Activated naive CD4-positive, alpha-beta T cell treated with anti-CD3 and anti-CD28 coated beads, Interleukin-2, amount 50 U/mL, for 16 hours (primary cell): ENCODE results near the gene OR4P4.

Experiments
- DNase-seq: peaks from one replicate; pipeline ENCODE4 v3.0.0-alpha.2; 2020

OR4P4 gene

DNA sequence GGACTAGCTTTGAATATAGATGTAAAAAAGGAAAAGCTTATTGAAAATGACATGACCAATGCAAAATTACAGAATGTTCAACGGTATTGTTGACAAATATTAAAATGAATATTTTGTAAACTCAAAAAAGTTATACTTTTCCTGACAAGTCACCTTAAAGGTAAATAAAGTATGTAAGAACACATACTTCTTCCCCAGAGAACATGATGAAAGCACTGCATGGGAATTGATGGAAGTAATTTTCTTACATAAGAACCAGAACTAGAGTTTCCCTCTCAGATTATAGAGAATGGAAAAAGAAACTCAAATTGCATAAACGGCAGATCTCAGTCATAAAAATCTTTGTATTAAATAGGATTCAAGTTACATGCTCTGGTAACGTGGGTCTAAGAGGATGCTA is at the start of gene OR4P4:
Gene OR4P4, plus strand, starts transcription at position 301 of the 400 bp plus-strand sequence.
- DNase-seq, result no peak

DNA sequence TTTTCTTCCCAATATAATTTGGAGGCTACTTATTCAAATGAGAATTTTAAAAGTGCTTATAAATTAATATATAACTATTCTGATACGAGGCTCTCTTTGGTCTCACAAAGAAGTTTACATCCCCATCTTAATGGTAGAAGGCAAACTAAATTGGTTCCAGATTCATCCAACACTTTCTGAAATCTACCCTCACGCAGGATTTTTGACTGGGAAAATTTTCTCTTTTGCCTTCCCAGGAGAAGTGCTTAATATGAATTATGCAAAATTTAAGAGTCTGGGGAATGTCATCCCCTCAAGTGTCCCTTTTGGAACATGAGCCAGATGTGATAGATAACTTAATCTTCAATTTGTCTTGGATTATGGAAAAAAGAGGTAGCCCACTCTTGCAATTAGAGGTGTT is 27.4 kb upstream of the OR4P4 start, which contains the start of gene OR4C11:
Gene OR4C11, minus strand, starts transcription at position 101 of the 400 bp plus-strand sequence. CDS start 3,272 bp downstream, outside the sequence.
- no peak for DNase-seq

DNA sequence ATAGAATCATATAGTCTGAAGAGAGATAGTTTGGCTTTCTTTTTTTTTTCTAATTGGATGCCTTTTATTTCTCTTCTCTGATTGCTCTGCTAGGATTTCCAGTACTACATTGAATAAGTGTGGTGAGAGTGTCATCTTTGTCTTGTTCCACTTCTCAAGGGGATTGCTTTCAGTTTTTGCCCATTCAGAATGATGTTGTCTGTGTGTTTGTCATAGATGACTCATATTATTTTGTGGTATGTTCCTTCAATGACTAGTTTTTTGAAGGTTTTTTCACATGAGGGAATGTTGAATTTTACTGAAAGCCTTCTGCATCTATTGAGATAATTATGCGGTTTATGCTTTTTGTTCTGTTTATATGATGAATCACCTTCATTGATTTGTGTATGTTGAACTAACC is 10.4 kb upstream of the OR4P4 start:
- no peak for DNase-seq

DNA sequence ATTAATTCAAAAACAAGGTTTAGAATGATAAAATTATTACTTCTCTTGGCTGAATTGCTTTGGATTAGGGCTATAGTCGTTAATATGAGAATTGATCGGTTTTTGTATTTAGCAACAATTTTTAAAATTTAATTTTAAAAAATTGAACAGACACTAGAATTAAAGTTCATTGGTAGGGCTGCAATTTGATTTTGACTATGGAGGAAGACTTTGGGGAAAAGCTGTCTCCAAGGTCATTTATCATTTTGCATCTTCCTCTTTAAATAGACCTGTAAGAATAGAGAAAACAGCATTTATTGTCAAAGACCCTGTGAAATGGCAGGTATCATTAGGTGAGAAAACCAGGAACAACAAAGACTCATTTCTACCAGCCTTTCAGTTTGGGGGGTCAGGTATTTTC is 13.1 kb downstream of the OR4P4 start, which contains the start of gene OR4S2:
Gene OR4S2, plus strand, starts transcription at position 301 of the 400 bp plus-strand sequence. CDS start 2,577 bp downstream, outside the sequence.
- DNase-seq, result no peak

DNA sequence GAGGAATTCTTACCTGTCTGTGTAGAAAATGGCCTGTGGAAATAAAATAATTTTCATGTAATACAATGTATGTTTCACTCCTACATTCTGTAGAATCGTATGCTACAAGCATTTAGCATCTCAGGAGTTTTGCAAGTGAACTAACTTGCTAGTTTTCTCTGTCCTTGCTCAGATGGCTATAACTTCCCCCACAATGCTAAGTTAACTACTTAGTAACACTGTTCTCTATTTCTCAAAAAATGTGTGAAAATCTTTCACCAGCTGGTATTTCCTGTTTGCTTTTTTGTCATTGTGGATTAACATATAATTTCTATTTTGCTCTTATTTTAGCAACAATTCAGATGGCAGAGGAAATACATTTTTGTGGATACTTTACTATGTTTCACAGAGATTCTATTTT is 17.6 kb downstream of the OR4P4 start:
- no peak for DNase-seq

DNA sequence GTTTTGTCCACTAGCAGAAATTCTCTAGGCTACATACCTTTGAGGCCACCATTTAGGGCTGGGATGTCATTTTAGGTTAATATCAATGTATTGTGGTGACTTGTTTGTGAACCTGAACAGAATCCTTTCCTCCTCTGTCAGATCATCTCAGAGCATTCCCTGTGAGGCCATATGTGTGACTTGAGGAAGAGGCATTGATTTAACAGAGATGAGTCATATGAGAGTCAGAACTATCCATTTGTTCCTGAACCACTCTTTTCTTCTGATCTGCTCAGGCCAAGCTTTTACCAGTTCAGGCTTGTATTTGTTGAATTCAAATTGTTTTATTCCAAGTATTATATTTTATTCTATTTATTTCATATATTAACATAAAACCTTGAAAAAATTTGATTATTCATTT is 20.2 kb downstream of the OR4P4 start:
- no peak for DNase-seq

- DNase-seq, result no peak
These were observed 23.2 kb downstream of the OR4P4 start for GRCh38 chr11:55658031-55658573.

GRCh38 chr11:55658608-55659007 is 23.7 kb downstream of the OR4P4 start:
- DNase-seq, result no peak

GRCh38 chr11:55661901-55662300 is 27.0 kb downstream of the OR4P4 start, which contains the start of gene OR4C6:
OR4C6 (plus strand) TSS chr11:55662201; CDS start chr11:55665167, 2,966 bp downstream.
- DNase-seq, result no peak

DNA sequence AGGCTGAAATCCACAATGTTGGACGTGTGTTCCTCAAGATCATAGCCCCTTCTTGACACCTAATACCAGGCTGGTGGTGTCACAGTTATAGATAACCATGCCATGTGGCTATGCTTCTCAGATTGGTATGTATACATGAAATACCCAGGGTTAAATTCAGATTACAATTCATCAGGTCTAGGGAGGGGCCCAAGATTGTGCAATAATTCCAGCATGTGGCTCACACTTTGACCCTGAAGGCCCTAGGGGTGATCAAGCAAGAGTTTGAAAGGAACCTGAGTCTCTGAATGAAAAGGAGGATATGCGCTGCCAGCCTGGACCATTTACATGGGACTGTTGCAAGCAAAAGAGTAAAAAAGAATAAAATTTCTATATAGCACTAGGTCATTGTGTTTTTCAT is 34.5 kb downstream of the OR4P4 start:
- DNase-seq, result no peak

GRCh38 chr11:55673860-55674259 is 38.9 kb downstream of the OR4P4 start:
- no peak for DNase-seq
